GM19240 (cell line): ENCODE measurements around the gene ITPK1.

Experiments used
- DNase-seq: peaks from one replicate; pipeline ENCODE4 v3.0.0; 2011; ENCODE audit warnings: low spot score; ENCODE audit not compliant: insufficient read length

ITPK1 gene

DNA sequence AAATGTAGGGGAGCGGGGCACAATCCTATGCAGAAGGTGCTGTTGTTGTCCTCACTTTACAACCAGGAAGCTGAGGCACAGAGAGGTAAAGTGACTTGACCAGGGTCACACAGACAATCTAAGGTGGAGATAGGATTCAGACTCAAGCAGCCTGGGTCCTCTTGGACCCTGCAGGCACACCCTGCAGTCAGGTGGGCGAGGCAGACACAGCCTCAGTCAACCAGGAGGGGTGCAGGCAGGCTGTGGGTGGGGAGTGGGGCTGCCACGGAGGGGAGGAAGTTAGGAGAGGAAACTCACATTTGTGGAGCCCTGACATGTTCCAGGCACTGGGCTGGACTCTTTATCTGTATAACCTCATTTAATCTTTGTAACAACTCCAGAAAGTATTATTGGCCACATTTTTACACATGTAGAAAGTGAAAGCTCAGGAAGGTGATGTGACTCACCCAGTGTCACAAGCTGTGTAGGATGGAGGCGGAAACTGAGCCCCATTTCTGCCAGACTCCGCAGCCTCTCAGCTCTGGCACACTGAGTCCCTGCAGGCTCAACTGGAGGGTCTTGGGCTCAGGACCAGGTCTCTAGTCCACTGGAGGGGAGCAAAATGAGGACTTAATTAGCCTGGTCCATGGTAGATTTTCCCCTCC is 217.7 kb downstream of the ITPK1 start:
- DNase-seq: no peak

DNA sequence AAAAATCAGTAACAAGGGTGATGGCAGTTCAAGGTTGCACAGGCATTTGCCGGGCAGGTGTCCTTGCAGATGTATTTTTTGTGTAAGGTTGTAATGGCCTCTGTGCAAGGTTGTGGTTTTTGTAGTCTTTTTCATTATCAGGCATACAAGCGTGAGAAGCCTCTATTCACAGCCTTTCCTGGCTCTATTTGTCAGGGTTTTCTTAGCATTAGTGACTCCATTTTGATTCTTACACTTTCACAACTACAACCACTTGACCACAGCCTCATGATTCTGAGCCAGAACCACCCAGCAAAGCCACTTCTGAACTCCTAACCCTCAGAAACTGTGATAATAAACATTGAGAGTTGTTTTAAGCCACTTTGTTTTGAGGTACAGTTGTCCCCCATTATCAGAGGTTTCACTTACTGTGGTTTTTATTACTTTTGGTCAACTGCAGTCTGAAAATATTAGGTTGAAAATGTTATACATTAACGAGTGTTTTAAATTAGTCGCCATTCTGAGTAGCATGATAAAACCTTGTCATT is 220.3 kb downstream of the ITPK1 start:
- DNase-seq: no peak

DNA sequence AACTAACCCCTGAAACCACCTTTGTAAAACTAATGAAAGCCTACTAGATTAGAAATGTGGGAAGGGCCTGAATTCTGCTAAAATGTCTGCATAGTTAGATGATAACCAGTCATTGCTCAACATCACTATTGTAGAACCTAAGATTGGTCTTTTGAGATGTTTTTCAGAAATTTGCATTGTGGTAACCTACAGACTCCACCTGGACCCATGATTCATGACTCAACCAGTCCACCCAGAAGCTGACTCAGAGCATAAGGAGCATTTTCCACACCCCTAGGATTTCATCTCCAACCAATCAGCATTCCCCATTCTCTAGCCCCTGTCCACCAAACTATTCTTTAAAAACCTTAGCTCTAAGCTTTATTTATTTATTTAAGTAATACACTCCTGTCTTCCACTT is 223.1 kb downstream of the ITPK1 start:
- no peak for DNase-seq

DNA sequence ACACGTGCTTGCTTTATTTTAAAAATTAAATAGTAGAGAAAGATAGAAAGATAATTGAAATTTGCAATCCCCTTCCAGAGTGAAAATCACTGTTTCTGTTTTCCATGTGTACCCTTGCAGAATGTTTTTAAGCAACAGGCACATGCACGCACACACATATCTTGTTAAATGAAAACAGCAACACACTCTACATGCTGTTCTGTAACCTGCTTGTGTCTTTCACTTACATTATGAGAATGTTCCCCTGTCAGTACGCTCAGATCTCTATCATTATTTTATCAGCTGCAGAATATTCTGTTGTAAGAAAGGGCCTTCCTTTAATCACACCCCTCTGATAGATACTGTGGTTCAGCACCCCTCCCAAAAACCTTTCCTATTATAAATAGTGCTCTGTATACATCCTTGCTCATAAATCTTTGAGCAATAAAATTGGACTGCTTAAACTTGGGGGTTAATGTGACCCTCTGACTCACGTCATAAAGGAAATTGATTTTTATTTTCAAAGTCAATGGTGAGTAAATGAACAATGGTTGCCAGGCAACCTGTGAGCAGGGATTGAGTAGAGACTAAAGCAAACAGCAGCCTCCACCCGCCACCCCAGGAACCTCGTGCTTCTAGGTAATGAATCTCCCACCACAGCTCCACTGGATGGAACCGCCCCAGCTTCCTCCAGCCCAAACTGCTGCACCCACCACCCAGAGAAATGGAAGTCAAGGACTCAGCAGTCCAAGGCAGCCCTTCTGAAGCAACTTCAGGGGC is 224.7 kb downstream of the ITPK1 start:
- DNase-seq: no peak

DNA sequence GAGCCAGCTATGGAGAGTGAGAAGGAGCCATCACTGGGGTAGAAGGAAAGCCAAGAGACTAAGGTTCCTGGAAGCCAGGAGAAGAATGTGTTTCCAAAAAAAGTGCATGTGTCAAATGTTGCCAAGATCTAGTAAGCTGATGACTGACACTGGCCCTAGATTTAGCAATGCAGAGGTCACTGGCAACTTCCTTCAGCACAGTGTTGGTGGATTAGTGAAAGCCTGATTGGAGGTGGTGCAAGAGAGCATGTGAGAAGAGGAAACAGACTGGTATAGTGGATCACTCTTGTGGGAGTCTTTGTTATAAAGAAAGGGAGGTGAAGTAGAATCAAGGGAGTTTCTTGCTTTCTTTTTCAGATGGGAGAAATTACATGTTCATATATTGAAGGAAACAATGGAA is 226.8 kb downstream of the ITPK1 start:
- no peak for DNase-seq

DNA sequence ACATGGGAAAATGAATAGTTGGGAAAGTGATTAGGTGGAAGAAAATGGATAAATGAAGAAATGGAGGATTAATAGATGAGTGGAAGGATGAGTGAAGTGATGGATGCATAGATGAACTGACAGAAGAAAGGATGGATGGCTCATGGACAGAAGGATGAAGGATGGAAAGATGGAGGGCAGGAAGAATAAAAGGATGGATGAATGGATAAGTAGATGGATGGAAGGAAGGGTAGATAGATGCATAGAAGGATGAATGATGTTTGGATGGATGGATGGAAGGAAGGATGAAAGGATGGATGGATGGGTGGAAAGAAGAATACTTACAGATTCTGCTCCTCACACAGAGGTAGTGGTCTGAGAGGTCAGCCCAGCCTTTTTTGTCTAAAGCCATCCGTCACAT is 228.6 kb downstream of the ITPK1 start:
- DNase-seq: no peak
